HS-5 (cell line): ENCODE measurements around the gene PTGR3.

Experiments
- DNase-seq: peaks from one replicate; pipeline ENCODE4 v3.0.0-alpha.2; 2012; ENCODE audit warnings: low read depth

PTGR3 gene

GRCh38 chr18:75235896-75236295, 27.0 kb upstream of the PTGR3 start:
- DNase-seq, result no peak

- DNase-seq, result no peak
Measured at GRCh38 chr18:75234901-75235300, 26.0 kb upstream of the PTGR3 start.

- no peak for DNase-seq
Measured at GRCh38 chr18:75231053-75231406, 22.1 kb upstream of the PTGR3 start.

- no peak for DNase-seq
Measured at GRCh38 chr18:75230163-75231052, 21.5 kb upstream of the PTGR3 start.

GRCh38 chr18:75229437-75229836, 20.5 kb upstream of the PTGR3 start:
- DNase-seq, result no peak

GRCh38 chr18:75228967-75229366, 20.0 kb upstream of the PTGR3 start:
- DNase-seq, result no peak

- DNase-seq, result no peak
Measured at GRCh38 chr18:75227535-75228296, 18.8 kb upstream of the PTGR3 start.

GRCh38 chr18:75226956-75227316, 18.0 kb upstream of the PTGR3 start:
- no peak for DNase-seq

GRCh38 chr18:75226286-75226955, 17.5 kb upstream of the PTGR3 start:
- DNase-seq, result no peak

GRCh38 chr18:75223687-75224347, 14.9 kb upstream of the PTGR3 start:
- DNase-seq, result no peak

- DNase-seq, result no peak
Measured at GRCh38 chr18:75222407-75222806, 13.5 kb upstream of the PTGR3 start.

- DNase-seq, result no peak
Measured at GRCh38 chr18:75221897-75222296, 13.0 kb upstream of the PTGR3 start.

GRCh38 chr18:75221397-75221796, 12.5 kb upstream of the PTGR3 start:
- no peak for DNase-seq

- no peak for DNase-seq
Measured at GRCh38 chr18:75220551-75221355, 11.8 kb upstream of the PTGR3 start.

- no peak for DNase-seq
Measured at GRCh38 chr18:75219745-75220375, 10.9 kb upstream of the PTGR3 start.

GRCh38 chr18:75218065-75218923, 9.4 kb upstream of the PTGR3 start:
- DNase-seq, result no peak

- no peak for DNase-seq
Measured at GRCh38 chr18:75216911-75217689, 8.2 kb upstream of the PTGR3 start.

GRCh38 chr18:75216212-75216910, 7.4 kb upstream of the PTGR3 start:
- DNase-seq, result no peak

GRCh38 chr18:75215663-75216062, 6.7 kb upstream of the PTGR3 start:
- DNase-seq, result no peak
